ENCODE measurements around the gene SBF2.

DNA sequence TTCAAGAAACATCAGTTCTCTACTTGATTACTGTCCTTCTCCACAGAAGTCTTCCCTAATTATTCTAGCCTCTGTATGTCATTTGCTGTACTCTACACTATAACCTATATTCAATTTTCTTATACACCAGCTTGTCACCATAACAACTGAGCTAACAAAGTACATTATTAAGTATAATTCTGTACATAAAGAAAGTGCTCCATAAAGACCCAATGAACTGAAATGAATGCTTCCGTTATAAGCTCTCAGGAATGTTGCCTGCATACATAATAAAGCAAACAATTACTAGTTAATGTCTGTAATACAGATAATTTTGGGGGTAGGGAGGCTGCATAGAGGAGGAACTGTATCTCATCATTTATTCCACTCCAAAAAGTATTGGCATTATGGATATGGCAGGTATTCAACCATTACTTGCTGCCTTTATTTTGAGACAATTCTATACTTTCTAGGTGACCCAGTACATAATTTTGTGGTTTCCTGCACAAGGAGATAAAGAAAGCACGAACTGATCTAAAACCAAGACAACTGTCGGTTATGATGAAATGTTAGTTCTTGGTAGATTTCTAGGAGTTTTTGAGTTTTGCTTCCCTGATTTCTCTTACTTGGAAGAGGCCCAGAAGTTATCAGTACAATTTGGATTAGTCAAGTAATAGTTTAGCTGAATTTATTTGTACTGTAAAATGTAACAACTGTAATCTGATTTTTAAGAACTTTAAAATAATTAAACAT lies 202.5 kb downstream of the SBF2 start:
- no peak for TF ChIP-seq POLR2A (IDR thresholded peaks at IDR 0.05; ENCODE audit: low read depth, low read length)
- no peak for TF ChIP-seq POLR2AphosphoS5 (IDR thresholded peaks at IDR 0.05; ENCODE audit: low read depth, low read length)
- TF ChIP-seq TAF1 (IDR thresholded peaks at IDR 0.05; ENCODE audit: borderline replicate concordance, low read depth, low read length) = no peak

Data from GM12892 (cell line).